ENCODE data around the gene PLEKHF1.

PLEKHF1 gene

DNA sequence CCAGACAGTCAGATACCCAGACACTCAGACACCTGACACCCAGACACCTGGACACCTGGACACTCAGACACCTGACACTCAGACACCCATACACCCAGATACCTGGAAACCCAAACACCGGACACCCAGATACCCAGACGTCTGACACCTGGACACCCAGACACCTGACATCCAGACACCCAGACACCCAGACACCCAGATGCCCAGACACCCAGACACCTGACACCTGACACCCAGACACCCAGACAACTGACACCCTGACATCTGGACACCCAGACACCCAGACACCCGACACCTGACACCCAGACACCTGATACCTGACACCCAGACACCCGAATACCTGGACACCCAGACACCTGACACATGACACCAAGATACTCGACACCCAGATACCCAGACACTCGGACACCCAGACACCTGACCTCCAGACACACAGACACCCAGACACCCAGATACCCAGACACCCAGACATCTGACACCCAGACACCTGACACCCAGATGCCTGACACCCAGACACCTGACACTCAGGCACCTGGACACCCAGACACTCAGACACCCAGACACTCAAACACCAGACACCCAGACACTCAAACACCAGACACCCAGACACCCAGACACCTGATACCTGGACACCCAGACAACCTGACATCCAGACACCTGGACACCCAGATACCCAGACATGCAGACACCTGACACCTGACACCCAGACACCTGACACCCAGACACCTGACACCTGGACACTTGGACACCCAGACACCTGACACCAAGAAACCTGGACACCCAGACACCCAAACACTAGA, 30.7 kb downstream of the PLEKHF1 start:
- H3K27me3 Mint-ChIP-seq (ENCODE audit: low read depth), result no peaks in the 10 kb centered on the region
- no peaks in the 10 kb centered on the region for H3K9me3 Mint-ChIP-seq
- no peak overlapping the region for H3K4me3 Mint-ChIP-seq
- H3K27ac Mint-ChIP-seq, result no peak overlapping the region
- no peak for TF ChIP-seq CTCF (IDR thresholded peaks at IDR 0.05; ENCODE audit: unreplicated experiment in 3 of 3)
- H3K4me1 Mint-ChIP-seq, result no peaks in the 10 kb centered on the region
- no peaks in the 10 kb centered on the region for H3K36me3 Mint-ChIP-seq (ENCODE audit: low read depth)

DNA sequence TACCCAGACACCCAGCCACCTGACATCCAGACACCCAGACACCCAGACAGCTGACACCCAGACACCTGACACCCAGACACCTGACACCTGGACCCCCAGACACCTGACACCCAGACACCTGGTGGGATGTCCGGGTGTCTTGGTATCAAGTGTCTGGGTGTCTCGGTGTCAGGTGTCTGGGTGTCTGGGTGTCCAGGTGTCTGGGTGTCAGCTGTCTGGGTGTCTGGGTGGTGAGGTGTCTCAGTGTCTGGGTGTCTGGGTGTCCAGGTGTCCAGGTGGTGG, 31.2 kb downstream of the PLEKHF1 start:
- H3K27ac Mint-ChIP-seq, result no peak overlapping the region
- H3K9me3 Mint-ChIP-seq, result no peaks in the 10 kb centered on the region
- H3K36me3 Mint-ChIP-seq (ENCODE audit: low read depth), result no peaks in the 10 kb centered on the region
- no peak overlapping the region for H3K4me3 Mint-ChIP-seq
- no peak for TF ChIP-seq CTCF (IDR thresholded peaks at IDR 0.05; ENCODE audit: unreplicated experiment in 3 of 3)
- H3K27me3 Mint-ChIP-seq (ENCODE audit: low read depth), result no peaks in the 10 kb centered on the region
- no peaks in the 10 kb centered on the region for H3K4me1 Mint-ChIP-seq

GRCh38 chr19:29697523-29698261, 32.4 kb downstream of the PLEKHF1 start:
- H3K9me3 Mint-ChIP-seq, result no peaks in the 10 kb centered on the region
- no peaks in the 10 kb centered on the region for H3K27me3 Mint-ChIP-seq (ENCODE audit: low read depth)
- H3K27ac Mint-ChIP-seq, result no peak overlapping the region
- no peak overlapping the region for H3K4me3 Mint-ChIP-seq
- H3K36me3 Mint-ChIP-seq (ENCODE audit: low read depth), result peaks cover 2% of the 10 kb centered on the region
- no peak for TF ChIP-seq CTCF (IDR thresholded peaks at IDR 0.05; ENCODE audit: unreplicated experiment in 3 of 3)
- no peaks in the 10 kb centered on the region for H3K4me1 Mint-ChIP-seq

- TF ChIP-seq CTCF (IDR thresholded peaks at IDR 0.05; ENCODE audit: unreplicated experiment in 3 of 3), result no peak
- Mint-ChIP-seq H3K4me1 (no peaks in the 10 kb centered on the region), H3K27ac (no peak overlapping the region), H3K27me3 (ENCODE audit: low read depth) (no peaks in the 10 kb centered on the region), H3K36me3 (ENCODE audit: low read depth) (peaks cover 10% of the 10 kb centered on the region), H3K4me3 (no peak overlapping the region), H3K9me3 (no peaks in the 10 kb centered on the region)
These were observed 34.6 kb downstream of the PLEKHF1 start for GRCh38 chr19:29699861-29700260.

GRCh38 chr19:29700498-29700897, 35.2 kb downstream of the PLEKHF1 start:
- Mint-ChIP-seq H3K36me3 (ENCODE audit: low read depth) (peaks cover 14% of the 10 kb centered on the region), H3K27ac (no peak overlapping the region), H3K4me3 (no peak overlapping the region), H3K9me3 (no peaks in the 10 kb centered on the region), H3K27me3 (ENCODE audit: low read depth) (no peaks in the 10 kb centered on the region), H3K4me1 (no peaks in the 10 kb centered on the region)
- TF ChIP-seq CTCF (IDR thresholded peaks at IDR 0.05; ENCODE audit: unreplicated experiment in 3 of 3), result no peak

Data from nephron (organoid).